Ovary (tissue), 3 donors: Measurements from ENCODE around the gene SDK1.

ENCODE experiments used
- CTCF ChIP-seq, 3 donors: fragments of 450-650 bp in 2 of 3; fragments of 200-600 bp in 1 of 3; IDR thresholded peaks; one replicate each; pipeline versions ENCODE4 v1.5.1 to v1.8.0; 2016 to 2022; ENCODE audit warnings: antibody characterized with exemption in 3 of 3, mild to moderate bottlenecking in 1 of 3
- EP300 ChIP-seq: sonication (generic); formaldehyde crosslinking; IDR thresholded peaks from one replicate; pipeline ENCODE4 v1.6.1; 2017; ENCODE audit warnings: antibody characterized with exemption
- POLR2A ChIP-seq: fragments of 450-650 bp; IDR thresholded peaks from one replicate; pipeline ENCODE4 v1.6.1; 2017; ENCODE audit warnings: antibody characterized with exemption, mild to moderate bottlenecking, moderate library complexity
- donor health status: DM: no; HTN: no; CAD: no.

GRCh38 chr7:3721422-3721821 lies 420.4 kb downstream of the SDK1 start:
- TF ChIP-seq POLR2A (no peak), CTCF (IDR thresholded peaks at IDR 0.05) (no peak), EP300 (no peak)
